SK-N-SH (cell line): ENCODE data around the gene CALN1.

Experiments
- EP300 ChIP-seq, 2 experiments: IDR thresholded peaks; 2 replicates each; pipeline versions ENCODE4 v1.4.0 to v1.6.1; 2012; ENCODE audit warnings: borderline replicate concordance in 1 of 2, low read depth in 1 of 2, low read length in 1 of 2
- GABPA ChIP-seq: IDR thresholded peaks from 2 replicates; pipeline ENCODE4 v1.4.0; 2012; ENCODE audit warnings: low read depth, mild to moderate bottlenecking
- MEF2A ChIP-seq: IDR thresholded peaks from 2 replicates; pipeline ENCODE4 v1.4.0; 2012; ENCODE audit warnings: low read depth, borderline replicate concordance
- POLR2AphosphoS5 ChIP-seq: IDR thresholded peaks from 2 replicates; pipeline ENCODE4 v1.6.1; 2012; ENCODE audit warnings: low read depth, low read length
- SIN3A ChIP-seq: IDR thresholded peaks from 2 replicates; pipeline ENCODE4 v1.6.1; 2012; ENCODE audit warnings: low read depth, mild to moderate bottlenecking, low read length, moderate library complexity, borderline replicate concordance
- SMC3 ChIP-seq: IDR thresholded peaks from 2 replicates; pipeline ENCODE4 v1.6.1; 2012; ENCODE audit warnings: low read depth, low read length, improper control_type of control experiment
- TEAD4 ChIP-seq: IDR thresholded peaks from 2 replicates; pipeline ENCODE4 v1.4.0; 2012; ENCODE audit warnings: mild to moderate bottlenecking, borderline replicate concordance; ENCODE audit not compliant: insufficient read depth
- TF ChIP-seq, protein P1 (sequence below): fragments of 200-600 bp; sonication (generic); IDR thresholded peaks from 2 replicates; pipeline ENCODE4 v1.6.1; 2017; ENCODE audit warnings: antibody characterized with exemption, mild to moderate bottlenecking, moderate library complexity
- TF ChIP-seq, protein P2 (sequence below): fragments of 150-350 bp; IDR thresholded peaks from 2 replicates; pipeline ENCODE4 v1.6.1; 2017; ENCODE audit warnings: antibody characterized with exemption, low read length, low read depth, borderline replicate concordance

DNA sequence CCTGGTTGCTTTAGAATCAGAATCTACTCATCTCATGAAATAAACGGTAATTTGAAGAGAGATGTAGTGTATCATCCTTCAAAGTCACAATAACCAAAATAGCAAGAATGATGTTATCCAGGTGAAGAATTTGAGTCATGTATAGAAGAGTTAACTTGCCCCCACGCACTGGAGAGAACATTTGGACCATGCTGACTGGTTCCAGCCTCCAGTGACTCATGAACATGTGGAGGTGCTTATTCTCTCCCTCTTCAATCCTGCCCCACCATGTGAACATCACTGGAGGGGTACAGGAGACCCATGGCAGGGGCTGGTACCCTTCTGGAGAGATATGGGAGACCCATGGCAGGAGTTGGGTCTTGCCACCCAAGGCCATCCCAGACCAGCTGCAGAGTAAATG is 427.8 kb downstream of the CALN1 start:
- TF ChIP-seq SMC3 (no peak), EP300 (IDR thresholded peaks at IDR 0.05; ENCODE audit: borderline replicate concordance in 1 of 2, low read depth in 1 of 2, low read length in 1 of 2) (no peak), SIN3A (no peak), TEAD4 (no peak), POLR2AphosphoS5 (no peak), GABPA (no peak), MEF2A (no peak)
- TF ChIP-seq, protein P1, sequence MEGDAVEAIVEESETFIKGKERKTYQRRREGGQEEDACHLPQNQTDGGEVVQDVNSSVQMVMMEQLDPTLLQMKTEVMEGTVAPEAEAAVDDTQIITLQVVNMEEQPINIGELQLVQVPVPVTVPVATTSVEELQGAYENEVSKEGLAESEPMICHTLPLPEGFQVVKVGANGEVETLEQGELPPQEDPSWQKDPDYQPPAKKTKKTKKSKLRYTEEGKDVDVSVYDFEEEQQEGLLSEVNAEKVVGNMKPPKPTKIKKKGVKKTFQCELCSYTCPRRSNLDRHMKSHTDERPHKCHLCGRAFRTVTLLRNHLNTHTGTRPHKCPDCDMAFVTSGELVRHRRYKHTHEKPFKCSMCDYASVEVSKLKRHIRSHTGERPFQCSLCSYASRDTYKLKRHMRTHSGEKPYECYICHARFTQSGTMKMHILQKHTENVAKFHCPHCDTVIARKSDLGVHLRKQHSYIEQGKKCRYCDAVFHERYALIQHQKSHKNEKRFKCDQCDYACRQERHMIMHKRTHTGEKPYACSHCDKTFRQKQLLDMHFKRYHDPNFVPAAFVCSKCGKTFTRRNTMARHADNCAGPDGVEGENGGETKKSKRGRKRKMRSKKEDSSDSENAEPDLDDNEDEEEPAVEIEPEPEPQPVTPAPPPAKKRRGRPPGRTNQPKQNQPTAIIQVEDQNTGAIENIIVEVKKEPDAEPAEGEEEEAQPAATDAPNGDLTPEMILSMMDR, result no peak
- TF ChIP-seq, protein P2, sequence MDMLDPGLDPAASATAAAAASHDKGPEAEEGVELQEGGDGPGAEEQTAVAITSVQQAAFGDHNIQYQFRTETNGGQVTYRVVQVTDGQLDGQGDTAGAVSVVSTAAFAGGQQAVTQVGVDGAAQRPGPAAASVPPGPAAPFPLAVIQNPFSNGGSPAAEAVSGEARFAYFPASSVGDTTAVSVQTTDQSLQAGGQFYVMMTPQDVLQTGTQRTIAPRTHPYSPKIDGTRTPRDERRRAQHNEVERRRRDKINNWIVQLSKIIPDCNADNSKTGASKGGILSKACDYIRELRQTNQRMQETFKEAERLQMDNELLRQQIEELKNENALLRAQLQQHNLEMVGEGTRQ, result no peak
